HepG2 (cell line): Measurements from ENCODE around the gene SOCS7. TPM values are rescaled to one million over a fixed set of nuclear protein-coding genes. Genes with fewer than 3 reads are reported as not detected.

Experiments used
- BCL6 ChIP-seq: IDR thresholded peaks from 2 replicates; pipeline ENCODE4 v1.6.1; 2016; ENCODE audit warnings: missing genetic modification reagents, missing compliant biosample characterization
- CBX1 ChIP-seq: IDR thresholded peaks from one replicate; pipeline ENCODE4 v1.6.1; 2016; ENCODE audit warnings: antibody characterized with exemption, low read depth
- GATAD1 ChIP-seq: IDR thresholded peaks from 2 replicates; pipeline ENCODE4 v1.6.1; 2016; ENCODE audit warnings: missing genetic modification reagents, missing compliant biosample characterization
- MXD3 ChIP-seq: IDR thresholded peaks from 2 replicates; pipeline ENCODE4 v1.6.1; 2016; ENCODE audit warnings: mild to moderate bottlenecking, missing biosample characterization, missing genetic modification reagents
- RFX1 ChIP-seq: fragments of 450-650 bp; IDR thresholded peaks from 2 replicates; pipeline ENCODE4 v1.6.1; 2017
- RFX5 ChIP-seq: IDR thresholded peaks from 2 replicates; pipeline ENCODE4 v1.6.1; 2011; ENCODE audit warnings: low read depth, low read length, improper control_type of control experiment
- SMAD1 ChIP-seq: sonication (generic); formaldehyde crosslinking; IDR thresholded peaks from 2 replicates; pipeline ENCODE4 v1.4.0; 2020; ENCODE audit warnings: missing genetic modification reagents, low read depth, mild to moderate bottlenecking, borderline replicate concordance
- SP1 ChIP-seq, 2 experiments: fragments of 450-650 bp in 1 of 2; sonication (generic) in 1 of 2; formaldehyde crosslinking in 1 of 2; IDR thresholded peaks; 2 replicates each; pipeline versions ENCODE4 v1.4.0 to v1.6.1; 2016 to 2020; ENCODE audit warnings: missing genetic modification reagents in 1 of 2
- XRCC5 ChIP-seq: fragments of 200-400 bp; formaldehyde crosslinking; optimal IDR thresholded peaks from 2 replicates; pipeline ENCODE3; 2017; ENCODE audit warnings: mild to moderate bottlenecking, low read length
- ZNF274 ChIP-seq: sonication (generic); formaldehyde crosslinking; IDR thresholded peaks from 2 replicates; pipeline ENCODE4 v1.5.1; 2020; ENCODE audit warnings: mild to moderate bottlenecking, missing genetic modification reagents
- ZNF558 ChIP-seq: sonication (generic); formaldehyde crosslinking; IDR thresholded peaks from 2 replicates; pipeline ENCODE4 v1.9.0; 2022; ENCODE audit warnings: mild to moderate bottlenecking, missing genetic modification reagents, borderline replicate concordance
- ZNF788 ChIP-seq: sonication (generic); formaldehyde crosslinking; IDR thresholded peaks from 2 replicates; pipeline ENCODE4 v1.5.0; 2020; ENCODE audit warnings: mild to moderate bottlenecking, missing genetic modification reagents, borderline replicate concordance
- polyA plus RNA-seq, 8 experiments: library from polyadenylated mRNA; depleted of rRNA in 3 of 8; stranded (reverse) in 7 of 8; unstranded in 1 of 8; fragments of >200 nt; fragmentation: Illumina TruSeq in 4 of 8; extraction: Trizol in 4 of 8; gene quantifications; 2 replicates each; pipeline versions ENCODE4 v1.2.1 to v1.2.3, GENCODE V29; 2011 to 2016; ENCODE audit warnings: low read depth in 4 of 8, missing spikeins in 1 of 8, mixed read lengths in 1 of 8; ENCODE audit not compliant: insufficient read depth in 1 of 8
- total RNA-seq, 5 experiments: library from RNA; depleted of rRNA; stranded (reverse); fragments of >200 nt; fragmentation: Illumina TruSeq; extraction: Trizol; gene quantifications; 2 replicates each; pipeline ENCODE4 v1.2.3, GENCODE V29; 2016; ENCODE audit warnings: low read depth in 1 of 5
- TF ChIP-seq, protein P1 (sequence below): sonication (generic); formaldehyde crosslinking; IDR thresholded peaks from 2 replicates; pipeline ENCODE4 v1.4.0; 2020; ENCODE audit warnings: missing genetic modification reagents
- TF ChIP-seq, protein P2 (sequence below): sonication (generic); formaldehyde crosslinking; IDR thresholded peaks from 2 replicates; pipeline ENCODE4 v1.4.0; 2020; ENCODE audit warnings: missing genetic modification reagents
- TF ChIP-seq, protein P3 (sequence below): sonication (generic); formaldehyde crosslinking; IDR thresholded peaks from 2 replicates; pipeline ENCODE4 v1.4.0; 2020; ENCODE audit warnings: mild to moderate bottlenecking, missing genetic modification reagents

The SOCS7 gene
- total and polyA plus RNA-seq, 2 of the 13 experiments (the other 11 are each of a cell fraction or from before 2014, with no cell fraction given), result 19.2 to 24.2 TPM

DNA sequence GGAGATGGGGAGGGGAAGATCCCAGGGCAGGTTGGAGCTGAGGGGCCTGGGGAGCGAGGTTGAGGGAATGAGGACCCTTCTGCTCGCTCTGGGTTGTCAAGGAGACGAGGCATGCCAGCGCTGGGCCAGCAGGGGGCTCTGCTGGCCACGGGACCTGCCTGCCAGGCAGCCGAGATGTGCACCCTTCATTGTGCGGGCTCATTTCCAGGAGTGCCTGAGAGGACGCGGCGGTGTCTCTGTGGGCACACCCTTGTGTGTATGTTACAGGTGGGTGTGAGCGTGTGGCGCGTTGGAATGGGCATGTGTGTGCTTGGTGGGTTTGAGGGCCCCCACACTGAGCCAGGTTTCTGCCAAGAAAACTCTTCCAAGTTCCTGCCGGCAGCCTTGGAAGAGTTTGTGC lies 92.5 kb downstream of the SOCS7 start (continued):
- TF ChIP-seq, protein P1, sequence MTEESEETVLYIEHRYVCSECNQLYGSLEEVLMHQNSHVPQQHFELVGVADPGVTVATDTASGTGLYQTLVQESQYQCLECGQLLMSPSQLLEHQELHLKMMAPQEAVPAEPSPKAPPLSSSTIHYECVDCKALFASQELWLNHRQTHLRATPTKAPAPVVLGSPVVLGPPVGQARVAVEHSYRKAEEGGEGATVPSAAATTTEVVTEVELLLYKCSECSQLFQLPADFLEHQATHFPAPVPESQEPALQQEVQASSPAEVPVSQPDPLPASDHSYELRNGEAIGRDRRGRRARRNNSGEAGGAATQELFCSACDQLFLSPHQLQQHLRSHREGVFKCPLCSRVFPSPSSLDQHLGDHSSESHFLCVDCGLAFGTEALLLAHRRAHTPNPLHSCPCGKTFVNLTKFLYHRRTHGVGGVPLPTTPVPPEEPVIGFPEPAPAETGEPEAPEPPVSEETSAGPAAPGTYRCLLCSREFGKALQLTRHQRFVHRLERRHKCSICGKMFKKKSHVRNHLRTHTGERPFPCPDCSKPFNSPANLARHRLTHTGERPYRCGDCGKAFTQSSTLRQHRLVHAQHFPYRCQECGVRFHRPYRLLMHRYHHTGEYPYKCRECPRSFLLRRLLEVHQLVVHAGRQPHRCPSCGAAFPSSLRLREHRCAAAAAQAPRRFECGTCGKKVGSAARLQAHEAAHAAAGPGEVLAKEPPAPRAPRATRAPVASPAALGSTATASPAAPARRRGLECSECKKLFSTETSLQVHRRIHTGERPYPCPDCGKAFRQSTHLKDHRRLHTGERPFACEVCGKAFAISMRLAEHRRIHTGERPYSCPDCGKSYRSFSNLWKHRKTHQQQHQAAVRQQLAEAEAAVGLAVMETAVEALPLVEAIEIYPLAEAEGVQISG (CRISPR knock-in tag), result 0 out of 2 replicates have a peak, but pooled peaks have one; percentile 30
- TF ChIP-seq RFX5 (0 out of 2 replicates have a peak, but pooled peaks have one; percentile 23), SMAD1 (no peak), XRCC5 (peak; percentile 61), SP1 (IDR thresholded peaks at IDR 0.05) (no peak), SP1 (CRISPR knock-in tag; IDR thresholded peaks at IDR 0.05) (0 out of 2 replicates have a peak, but pooled peaks have one; percentile 51), RFX1 (peak; percentile 66), BCL6 (CRISPR knock-in tag) (0 out of 2 replicates have a peak, but pooled peaks have one; percentile 18), ZNF558 (no peak), CBX1 (peak; percentile 43), ZNF788 (CRISPR knock-in tag) (peak; percentile 42; the same call in 1 of the 2 replicates), MXD3 (CRISPR knock-in tag) (0 out of 2 replicates have a peak, but pooled peaks have one; percentile 40), ZNF274 (CRISPR knock-in tag) (0 out of 2 replicates have a peak, but pooled peaks have one; percentile 47), GATAD1 (CRISPR knock-in tag) (peak; percentile 54; the same call in 1 of the 2 replicates)
- TF ChIP-seq, protein P2, sequence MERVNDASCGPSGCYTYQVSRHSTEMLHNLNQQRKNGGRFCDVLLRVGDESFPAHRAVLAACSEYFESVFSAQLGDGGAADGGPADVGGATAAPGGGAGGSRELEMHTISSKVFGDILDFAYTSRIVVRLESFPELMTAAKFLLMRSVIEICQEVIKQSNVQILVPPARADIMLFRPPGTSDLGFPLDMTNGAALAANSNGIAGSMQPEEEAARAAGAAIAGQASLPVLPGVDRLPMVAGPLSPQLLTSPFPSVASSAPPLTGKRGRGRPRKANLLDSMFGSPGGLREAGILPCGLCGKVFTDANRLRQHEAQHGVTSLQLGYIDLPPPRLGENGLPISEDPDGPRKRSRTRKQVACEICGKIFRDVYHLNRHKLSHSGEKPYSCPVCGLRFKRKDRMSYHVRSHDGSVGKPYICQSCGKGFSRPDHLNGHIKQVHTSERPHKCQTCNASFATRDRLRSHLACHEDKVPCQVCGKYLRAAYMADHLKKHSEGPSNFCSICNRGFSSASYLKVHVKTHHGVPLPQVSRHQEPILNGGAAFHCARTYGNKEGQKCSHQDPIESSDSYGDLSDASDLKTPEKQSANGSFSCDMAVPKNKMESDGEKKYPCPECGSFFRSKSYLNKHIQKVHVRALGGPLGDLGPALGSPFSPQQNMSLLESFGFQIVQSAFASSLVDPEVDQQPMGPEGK (CRISPR knock-in tag), result 0 out of 2 replicates have a peak, but pooled peaks have one; percentile 19
- TF ChIP-seq, protein P3, sequence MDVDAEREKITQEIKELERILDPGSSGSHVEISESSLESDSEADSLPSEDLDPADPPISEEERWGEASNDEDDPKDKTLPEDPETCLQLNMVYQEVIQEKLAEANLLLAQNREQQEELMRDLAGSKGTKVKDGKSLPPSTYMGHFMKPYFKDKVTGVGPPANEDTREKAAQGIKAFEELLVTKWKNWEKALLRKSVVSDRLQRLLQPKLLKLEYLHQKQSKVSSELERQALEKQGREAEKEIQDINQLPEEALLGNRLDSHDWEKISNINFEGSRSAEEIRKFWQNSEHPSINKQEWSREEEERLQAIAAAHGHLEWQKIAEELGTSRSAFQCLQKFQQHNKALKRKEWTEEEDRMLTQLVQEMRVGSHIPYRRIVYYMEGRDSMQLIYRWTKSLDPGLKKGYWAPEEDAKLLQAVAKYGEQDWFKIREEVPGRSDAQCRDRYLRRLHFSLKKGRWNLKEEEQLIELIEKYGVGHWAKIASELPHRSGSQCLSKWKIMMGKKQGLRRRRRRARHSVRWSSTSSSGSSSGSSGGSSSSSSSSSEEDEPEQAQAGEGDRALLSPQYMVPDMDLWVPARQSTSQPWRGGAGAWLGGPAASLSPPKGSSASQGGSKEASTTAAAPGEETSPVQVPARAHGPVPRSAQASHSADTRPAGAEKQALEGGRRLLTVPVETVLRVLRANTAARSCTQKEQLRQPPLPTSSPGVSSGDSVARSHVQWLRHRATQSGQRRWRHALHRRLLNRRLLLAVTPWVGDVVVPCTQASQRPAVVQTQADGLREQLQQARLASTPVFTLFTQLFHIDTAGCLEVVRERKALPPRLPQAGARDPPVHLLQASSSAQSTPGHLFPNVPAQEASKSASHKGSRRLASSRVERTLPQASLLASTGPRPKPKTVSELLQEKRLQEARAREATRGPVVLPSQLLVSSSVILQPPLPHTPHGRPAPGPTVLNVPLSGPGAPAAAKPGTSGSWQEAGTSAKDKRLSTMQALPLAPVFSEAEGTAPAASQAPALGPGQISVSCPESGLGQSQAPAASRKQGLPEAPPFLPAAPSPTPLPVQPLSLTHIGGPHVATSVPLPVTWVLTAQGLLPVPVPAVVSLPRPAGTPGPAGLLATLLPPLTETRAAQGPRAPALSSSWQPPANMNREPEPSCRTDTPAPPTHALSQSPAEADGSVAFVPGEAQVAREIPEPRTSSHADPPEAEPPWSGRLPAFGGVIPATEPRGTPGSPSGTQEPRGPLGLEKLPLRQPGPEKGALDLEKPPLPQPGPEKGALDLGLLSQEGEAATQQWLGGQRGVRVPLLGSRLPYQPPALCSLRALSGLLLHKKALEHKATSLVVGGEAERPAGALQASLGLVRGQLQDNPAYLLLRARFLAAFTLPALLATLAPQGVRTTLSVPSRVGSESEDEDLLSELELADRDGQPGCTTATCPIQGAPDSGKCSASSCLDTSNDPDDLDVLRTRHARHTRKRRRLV, result no peak
